T-helper 1 cell treated with Interleukin-12 subunit alpha and Interleukin-12 subunit beta and Interleukin-4 antibody, amounts not matched to agents 30 μg/mL and 1 μg/mL, for 36 hours (primary cell): ENCODE results near the gene PTPRM.

Experiments
- H3K27ac Mint-ChIP-seq: one replicate; pipeline ENCODE4 v1.8.0; 2021; ENCODE audit warnings: mild to moderate bottlenecking, mixed read lengths
- H3K27me3 Mint-ChIP-seq: one replicate; pipeline ENCODE4 v1.8.0; 2021; ENCODE audit warnings: low read depth, mixed read lengths
- H3K36me3 Mint-ChIP-seq: one replicate; pipeline ENCODE4 v1.8.0; 2021; ENCODE audit warnings: low read depth, mixed read lengths
- H3K4me1 Mint-ChIP-seq: one replicate; pipeline ENCODE4 v1.8.0; 2021; ENCODE audit warnings: low read depth, mixed read lengths
- H3K4me3 Mint-ChIP-seq: one replicate; pipeline ENCODE4 v1.8.0; 2021; ENCODE audit warnings: mild to moderate bottlenecking, moderate library complexity, mixed read lengths
- H3K9me3 Mint-ChIP-seq: one replicate; pipeline ENCODE4 v1.8.0; 2021; ENCODE audit warnings: mixed read lengths

Gene PTPRM

GRCh38 chr18:8366656-8367055, 799.5 kb downstream of the PTPRM start:
- no peaks in the 10 kb centered on the region for H3K4me1 Mint-ChIP-seq
- no peak overlapping the region for H3K4me3 Mint-ChIP-seq
- no peaks in the 10 kb centered on the region for H3K36me3 Mint-ChIP-seq
- H3K9me3 Mint-ChIP-seq: no peaks in the 10 kb centered on the region
- no peak overlapping the region for H3K27ac Mint-ChIP-seq
- H3K27me3 Mint-ChIP-seq: peaks cover 21% of the 10 kb centered on the region

DNA sequence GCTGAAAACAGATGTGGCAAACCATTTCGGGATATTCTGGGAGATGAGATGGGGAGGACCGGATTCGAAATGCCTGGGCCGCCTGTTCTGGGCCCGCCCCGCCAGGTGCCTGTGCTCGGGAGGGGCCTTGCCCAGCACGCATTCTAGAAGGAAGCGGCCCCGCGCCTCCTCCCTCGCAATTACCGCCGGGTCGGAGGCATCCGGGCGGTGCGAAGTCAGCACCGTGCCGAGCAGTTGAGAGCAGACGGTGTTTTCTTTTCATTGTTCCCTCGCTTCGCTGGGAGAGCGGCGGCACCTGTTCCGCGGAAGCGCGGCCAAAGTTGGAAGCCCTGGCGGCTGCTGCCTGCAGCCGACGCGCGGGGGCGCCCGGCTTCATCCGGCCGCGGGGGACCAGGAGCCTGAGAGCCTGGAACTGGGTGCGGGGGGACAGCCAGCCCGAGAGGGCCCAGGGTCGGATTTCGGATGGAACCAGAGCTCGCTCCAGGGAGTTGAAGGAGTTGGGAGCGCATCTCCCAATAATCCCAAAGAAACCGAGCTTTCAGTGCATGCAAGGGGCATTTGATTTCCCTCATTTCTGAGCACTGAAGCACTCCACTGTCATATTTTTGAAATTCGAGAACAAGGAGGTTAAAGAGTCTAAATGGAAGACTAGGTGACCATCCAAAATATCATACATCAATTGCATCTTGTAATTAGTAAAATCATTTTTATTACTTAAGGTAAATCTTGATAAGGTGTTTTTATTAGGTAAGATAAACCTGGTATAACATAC, 800.3 kb downstream of the PTPRM start:
- H3K36me3 Mint-ChIP-seq: no peaks in the 10 kb centered on the region
- no peaks in the 10 kb centered on the region for H3K4me1 Mint-ChIP-seq
- no peak overlapping the region for H3K4me3 Mint-ChIP-seq
- H3K9me3 Mint-ChIP-seq: no peaks in the 10 kb centered on the region
- peaks cover 21% of the 10 kb centered on the region for H3K27me3 Mint-ChIP-seq
- H3K27ac Mint-ChIP-seq: no peak overlapping the region

DNA sequence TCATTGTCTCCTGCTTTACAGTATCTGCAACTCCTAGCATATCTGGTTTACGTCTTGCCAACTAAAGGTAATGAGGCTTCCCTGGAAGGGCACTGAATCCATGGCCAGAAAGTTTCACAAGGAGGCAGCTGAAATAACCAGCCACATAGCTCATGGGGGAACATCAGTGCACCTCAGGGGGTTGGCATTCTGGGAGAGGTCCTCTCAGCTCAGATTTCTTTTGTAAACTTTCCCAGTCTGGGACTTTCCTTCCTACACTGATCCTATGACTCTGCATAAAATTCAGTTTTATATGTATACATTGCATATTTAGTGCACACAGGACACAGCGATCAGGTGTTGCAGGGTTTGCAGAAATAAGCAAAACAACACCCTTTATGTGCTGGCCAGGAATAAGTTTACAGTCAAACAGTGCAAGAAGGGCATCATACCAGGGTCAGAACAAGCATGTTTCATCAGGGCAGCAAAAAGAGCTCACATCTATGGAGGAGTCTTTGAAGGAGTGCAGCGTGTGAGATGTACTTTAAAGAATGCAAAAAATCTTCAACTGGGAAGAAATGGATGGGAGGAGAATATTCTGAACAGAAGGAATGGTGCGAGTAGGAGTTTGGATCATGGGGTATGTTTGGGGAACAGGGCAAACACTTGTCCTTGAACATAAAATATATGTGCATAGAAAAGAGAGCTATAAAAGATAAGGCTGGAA, 801.5 kb downstream of the PTPRM start:
- Mint-ChIP-seq H3K36me3 (no peaks in the 10 kb centered on the region), H3K27me3 (peaks cover 21% of the 10 kb centered on the region), H3K4me1 (no peaks in the 10 kb centered on the region), H3K9me3 (no peaks in the 10 kb centered on the region), H3K27ac (no peak overlapping the region), H3K4me3 (no peak overlapping the region)

GRCh38 chr18:8373486-8373885, 806.4 kb downstream of the PTPRM start:
- no peak overlapping the region for H3K27ac Mint-ChIP-seq
- H3K9me3 Mint-ChIP-seq: no peaks in the 10 kb centered on the region
- H3K4me3 Mint-ChIP-seq: no peak overlapping the region
- H3K27me3 Mint-ChIP-seq: peaks cover 9% of the 10 kb centered on the region
- no peaks in the 10 kb centered on the region for H3K36me3 Mint-ChIP-seq
- H3K4me1 Mint-ChIP-seq: no peaks in the 10 kb centered on the region

- H3K4me3 Mint-ChIP-seq: no peak overlapping the region
- H3K27ac Mint-ChIP-seq: no peak overlapping the region
- H3K4me1 Mint-ChIP-seq: no peaks in the 10 kb centered on the region
- no peaks in the 10 kb centered on the region for H3K27me3 Mint-ChIP-seq
- no peaks in the 10 kb centered on the region for H3K36me3 Mint-ChIP-seq
- no peaks in the 10 kb centered on the region for H3K9me3 Mint-ChIP-seq
Observed at GRCh38 chr18:8374676-8375075, 807.6 kb downstream of the PTPRM start.

GRCh38 chr18:8375249-8375648, 808.1 kb downstream of the PTPRM start:
- Mint-ChIP-seq H3K4me1 (no peaks in the 10 kb centered on the region), H3K27ac (no peak overlapping the region), H3K36me3 (no peaks in the 10 kb centered on the region), H3K9me3 (no peaks in the 10 kb centered on the region), H3K27me3 (no peaks in the 10 kb centered on the region), H3K4me3 (no peak overlapping the region)

- H3K9me3 Mint-ChIP-seq: no peaks in the 10 kb centered on the region
Observed at GRCh38 chr18:8376113-8376512, 809.0 kb downstream of the PTPRM start.

GRCh38 chr18:8379187-8379941, 812.2 kb downstream of the PTPRM start:
- Mint-ChIP-seq H3K9me3 (no peaks in the 10 kb centered on the region), H3K27me3 (no peaks in the 10 kb centered on the region), H3K4me3 (no peak overlapping the region), H3K4me1 (no peaks in the 10 kb centered on the region), H3K27ac (no peak overlapping the region), H3K36me3 (no peaks in the 10 kb centered on the region)

More at GRCh38 chr18:8376113-8376512, 809.0 kb downstream of the PTPRM start:
- Mint-ChIP-seq H3K36me3 (no peaks in the 10 kb centered on the region), H3K27ac (no peak overlapping the region), H3K27me3 (no peaks in the 10 kb centered on the region), H3K4me1 (no peaks in the 10 kb centered on the region), H3K4me3 (no peak overlapping the region)

- H3K4me1 Mint-ChIP-seq: no peaks in the 10 kb centered on the region
- H3K4me3 Mint-ChIP-seq: no peak overlapping the region
- no peaks in the 10 kb centered on the region for H3K36me3 Mint-ChIP-seq
- H3K27ac Mint-ChIP-seq: no peak overlapping the region
- no peaks in the 10 kb centered on the region for H3K9me3 Mint-ChIP-seq
- no peaks in the 10 kb centered on the region for H3K27me3 Mint-ChIP-seq
Observed at GRCh38 chr18:8380006-8380405, 812.9 kb downstream of the PTPRM start.

GRCh38 chr18:8380926-8381325, 813.8 kb downstream of the PTPRM start:
- H3K4me3 Mint-ChIP-seq: no peak overlapping the region
- no peaks in the 10 kb centered on the region for H3K36me3 Mint-ChIP-seq
- no peaks in the 10 kb centered on the region for H3K9me3 Mint-ChIP-seq
- no peaks in the 10 kb centered on the region for H3K27me3 Mint-ChIP-seq
- H3K4me1 Mint-ChIP-seq: no peaks in the 10 kb centered on the region
- no peak overlapping the region for H3K27ac Mint-ChIP-seq

- no peak overlapping the region for H3K27ac Mint-ChIP-seq
- H3K4me1 Mint-ChIP-seq: no peaks in the 10 kb centered on the region
- no peaks in the 10 kb centered on the region for H3K27me3 Mint-ChIP-seq
Observed at GRCh38 chr18:8381821-8382459, 814.8 kb downstream of the PTPRM start.

GRCh38 chr18:8385400-8385799, 818.3 kb downstream of the PTPRM start:
- Mint-ChIP-seq H3K36me3 (no peaks in the 10 kb centered on the region), H3K27ac (no peak overlapping the region), H3K9me3 (no peaks in the 10 kb centered on the region), H3K4me1 (no peaks in the 10 kb centered on the region), H3K27me3 (no peaks in the 10 kb centered on the region), H3K4me3 (no peak overlapping the region)

More at GRCh38 chr18:8381821-8382459, 814.8 kb downstream of the PTPRM start:
- no peaks in the 10 kb centered on the region for H3K9me3 Mint-ChIP-seq
- no peak overlapping the region for H3K4me3 Mint-ChIP-seq
- no peaks in the 10 kb centered on the region for H3K36me3 Mint-ChIP-seq

GRCh38 chr18:8386669-8387380, 819.7 kb downstream of the PTPRM start:
- H3K27me3 Mint-ChIP-seq: no peaks in the 10 kb centered on the region
- H3K4me1 Mint-ChIP-seq: no peaks in the 10 kb centered on the region
- no peak overlapping the region for H3K27ac Mint-ChIP-seq
- H3K36me3 Mint-ChIP-seq: no peaks in the 10 kb centered on the region
- no peak overlapping the region for H3K4me3 Mint-ChIP-seq
- no peaks in the 10 kb centered on the region for H3K9me3 Mint-ChIP-seq
